ENCODE measurements around the gene RASGRF1. TPM values are rescaled to one million over a fixed set of nuclear protein-coding genes. Genes with fewer than 3 reads are reported as not detected.
"Not testable (repeated sequence)": the region's sequence is repeated elsewhere in the genome, so short reads cannot be mapped to it uniquely, and the experiment has no call there.

Gene RASGRF1
- total RNA-seq, 1 donor from 2014 or later: 2.8 TPM

DNA sequence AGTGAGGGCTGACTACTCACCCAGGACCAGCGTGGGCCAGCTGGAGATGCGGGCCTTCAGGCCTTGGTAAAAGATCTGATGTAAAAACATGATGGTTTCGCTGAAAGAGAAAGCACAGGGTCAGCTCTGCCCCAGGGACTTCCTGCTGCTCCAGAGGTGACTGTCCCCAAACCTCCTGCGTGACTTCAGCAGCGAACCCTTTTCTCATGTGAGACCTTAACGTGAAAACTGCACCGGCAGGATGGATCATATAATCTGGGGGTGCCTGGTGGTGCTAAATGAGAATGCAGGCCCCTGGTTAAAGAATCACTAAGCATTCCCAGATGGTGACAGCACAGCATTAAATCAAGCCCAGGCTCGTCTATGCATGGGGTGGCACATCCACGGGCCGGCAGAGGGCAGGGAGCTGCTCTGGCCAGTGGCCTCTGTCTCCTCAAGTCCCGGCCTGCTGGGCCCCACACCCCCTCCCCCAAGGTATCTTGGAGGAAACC, 55.4 kb downstream of the RASGRF1 start:
- no peak for DNase-seq

DNA sequence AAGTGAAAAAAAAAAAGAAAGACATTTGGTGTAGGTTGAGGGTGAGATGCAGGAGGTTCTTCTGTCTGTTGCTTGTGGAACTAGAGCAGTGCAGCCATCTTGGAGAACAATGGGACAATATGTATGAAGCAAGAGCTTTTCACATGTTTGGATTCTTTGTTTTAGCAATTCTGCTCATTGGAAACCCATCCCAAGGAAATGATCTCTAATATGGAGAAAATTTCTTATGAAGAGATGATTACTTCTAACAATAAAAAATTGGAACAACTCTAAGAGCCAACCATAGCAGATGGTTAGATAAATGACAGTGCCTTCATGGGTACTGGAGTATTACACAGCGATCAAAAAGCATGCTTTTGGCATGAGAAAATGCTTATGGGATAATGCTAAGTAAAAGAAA, 56.3 kb downstream of the RASGRF1 start:
- DNase-seq: no peak

DNA sequence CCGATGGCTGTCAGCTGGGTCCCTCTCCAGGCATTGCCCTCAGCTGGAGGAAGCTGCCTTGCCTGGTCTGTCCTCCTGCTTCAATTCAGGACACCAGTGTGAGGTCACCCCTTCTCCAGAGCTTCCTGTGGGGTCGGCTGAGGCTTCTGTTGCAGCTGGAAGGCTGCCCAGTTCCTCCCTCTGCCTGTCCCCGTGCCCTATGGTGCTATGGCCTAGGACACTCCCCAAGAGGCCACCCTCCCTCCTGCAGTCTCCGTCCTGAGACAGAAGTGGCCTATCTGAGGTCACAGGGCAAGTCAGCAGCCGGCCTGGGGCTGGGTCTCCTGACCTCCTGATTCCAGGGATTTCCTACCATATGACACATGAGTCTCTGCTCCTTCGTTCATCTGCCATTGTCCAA, 57.9 kb downstream of the RASGRF1 start:
- DNase-seq: no peak

DNA sequence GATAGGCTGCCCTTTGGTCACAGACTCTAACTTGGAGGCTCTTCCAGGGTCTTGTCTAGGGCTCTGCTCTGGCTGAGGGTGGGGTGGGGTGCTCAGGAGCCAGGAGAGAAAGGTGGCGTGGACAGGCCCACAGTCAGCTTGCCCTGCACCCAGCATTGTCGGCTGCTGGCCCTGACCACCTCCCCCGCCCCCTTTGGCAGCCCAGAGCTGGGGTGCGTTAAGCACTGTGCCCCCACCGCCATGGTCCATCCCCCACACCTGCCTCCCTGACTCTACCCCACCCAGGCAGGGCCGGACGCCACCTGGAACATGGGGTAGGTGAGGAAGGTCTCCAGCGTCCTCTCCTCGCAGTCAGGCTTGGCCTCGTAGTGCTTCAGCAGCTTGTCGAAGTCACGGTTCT, 58.8 kb downstream of the RASGRF1 start:
- DNase-seq: no peak

DNA sequence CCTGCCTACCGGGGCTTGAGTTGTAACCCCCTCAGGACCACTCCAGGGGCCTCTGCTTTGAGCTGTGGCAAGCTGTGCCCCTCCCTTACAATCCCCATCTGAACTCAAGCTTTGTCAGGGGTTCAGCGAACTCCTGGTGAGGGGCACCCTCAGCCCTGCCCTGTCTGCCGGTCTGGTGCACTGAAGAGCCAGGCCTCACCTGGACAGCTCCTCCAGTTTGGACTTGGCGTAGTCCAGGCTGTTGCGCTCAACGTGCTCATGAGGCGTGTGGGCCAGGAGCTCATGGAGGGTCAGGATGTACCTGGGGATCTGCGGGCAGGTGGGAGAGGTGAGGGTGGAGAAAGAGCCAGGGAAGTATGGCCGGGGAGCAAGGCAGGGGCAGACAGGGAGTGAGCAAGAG, 59.4 kb downstream of the RASGRF1 start:
- DNase-seq: no peak

DNA sequence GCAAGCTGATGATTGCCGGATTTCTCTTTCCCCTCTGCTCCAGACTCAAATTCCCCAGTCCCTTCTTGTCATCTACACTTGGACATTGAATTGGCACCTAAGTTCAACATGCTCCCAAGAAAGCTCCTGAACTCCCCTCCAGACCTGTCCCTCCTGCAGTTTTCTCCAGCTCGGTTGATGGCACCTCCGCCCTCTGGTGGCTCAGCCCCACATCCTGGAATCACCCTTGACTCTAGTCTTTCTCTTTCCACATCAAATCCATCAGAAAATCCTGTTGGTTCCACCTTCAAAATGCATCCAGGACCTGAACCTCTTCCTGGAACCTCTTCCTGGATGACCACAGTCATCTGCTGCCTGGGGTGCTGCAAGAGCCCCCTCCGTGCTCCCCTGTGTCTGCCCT, 60.1 kb downstream of the RASGRF1 start:
- DNase-seq: no peak

DNA sequence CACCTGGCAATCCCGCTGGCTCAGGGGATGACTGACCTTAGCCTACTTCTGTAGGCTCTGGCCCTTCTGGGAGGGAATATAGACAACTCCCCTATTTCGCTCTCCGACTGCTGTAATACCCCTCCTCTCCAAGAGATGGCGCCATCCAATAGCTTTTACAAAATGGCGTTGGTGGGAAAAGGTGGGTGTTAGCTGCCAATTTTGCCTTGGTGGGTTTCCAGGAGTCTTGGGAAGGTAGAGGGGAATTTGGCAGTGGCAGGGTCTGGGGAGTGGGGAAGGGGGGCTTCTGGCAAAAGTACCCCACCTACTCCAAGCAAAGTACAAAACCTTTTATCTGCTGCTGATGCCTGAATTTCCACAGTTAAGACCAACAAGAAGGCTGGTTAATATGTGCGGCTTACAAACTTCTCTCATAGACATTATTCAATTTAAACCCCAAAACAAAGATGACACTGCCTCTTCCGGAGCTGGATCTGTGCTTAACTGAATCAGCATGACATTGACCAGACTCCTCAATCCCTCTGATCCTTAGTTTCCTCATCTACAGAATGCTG, 62.1 kb downstream of the RASGRF1 start:
- DNase-seq: no peak

DNA sequence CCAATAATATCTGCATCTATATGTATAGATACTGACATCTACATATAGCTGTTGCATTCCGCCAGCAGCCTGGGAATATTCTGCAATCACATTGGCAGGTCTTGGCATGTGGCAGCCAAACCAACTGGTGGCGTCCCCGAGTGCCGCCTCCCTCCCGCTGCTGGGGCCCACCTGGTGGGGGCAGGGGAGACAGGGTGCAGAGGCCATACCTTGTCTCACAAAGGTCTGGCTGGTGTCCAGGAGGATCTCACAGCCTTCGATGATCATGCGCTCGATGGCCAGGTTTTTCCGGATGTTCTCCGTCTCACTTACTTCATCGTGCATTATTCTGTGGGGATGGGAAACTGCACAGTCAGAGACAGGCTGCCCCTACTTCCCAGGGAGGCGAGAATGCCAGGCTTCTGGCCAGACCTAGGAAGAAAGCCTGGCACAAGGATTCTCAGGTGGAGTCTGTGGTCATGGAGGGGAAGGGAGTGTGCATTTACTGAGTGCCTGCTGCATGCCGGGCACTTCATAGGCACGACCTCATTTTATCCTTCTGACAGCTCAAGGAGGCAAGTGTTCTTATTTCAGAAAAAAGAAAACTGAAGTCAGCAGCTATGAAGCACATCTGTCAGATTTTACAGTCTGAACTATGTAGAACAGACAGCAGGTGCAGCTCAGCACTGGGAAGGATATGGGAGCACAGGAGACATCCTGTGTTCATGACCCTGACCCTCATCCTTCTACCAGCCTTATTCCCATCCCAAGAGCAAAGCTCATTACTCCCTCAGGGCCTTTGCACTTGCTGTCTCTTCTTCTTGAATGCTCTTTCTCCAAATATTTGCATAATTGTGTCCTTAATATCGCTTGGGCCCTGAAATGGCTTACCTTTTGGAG, 62.8 kb downstream of the RASGRF1 start:
- DNase-seq: no peak

DNA sequence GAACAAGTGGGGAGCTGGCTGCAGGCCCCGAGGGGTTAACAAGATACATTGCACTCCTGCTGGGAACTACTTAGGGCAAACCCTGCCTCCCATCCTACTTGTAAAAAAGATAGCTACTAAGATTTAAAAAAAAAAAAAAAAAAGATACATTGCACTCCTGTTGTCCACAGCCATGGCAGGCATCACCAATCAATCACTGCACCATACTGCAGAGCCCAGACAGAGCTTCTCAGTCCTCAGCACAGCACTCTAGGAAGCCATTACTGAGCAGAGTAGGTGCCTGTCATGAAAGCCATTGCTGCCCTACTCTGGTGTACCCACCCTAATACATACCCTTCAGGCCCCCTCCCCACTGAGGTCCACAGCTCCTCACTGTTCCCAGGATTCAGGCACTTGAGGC, 64.8 kb downstream of the RASGRF1 start:
- no peak for DNase-seq

DNA sequence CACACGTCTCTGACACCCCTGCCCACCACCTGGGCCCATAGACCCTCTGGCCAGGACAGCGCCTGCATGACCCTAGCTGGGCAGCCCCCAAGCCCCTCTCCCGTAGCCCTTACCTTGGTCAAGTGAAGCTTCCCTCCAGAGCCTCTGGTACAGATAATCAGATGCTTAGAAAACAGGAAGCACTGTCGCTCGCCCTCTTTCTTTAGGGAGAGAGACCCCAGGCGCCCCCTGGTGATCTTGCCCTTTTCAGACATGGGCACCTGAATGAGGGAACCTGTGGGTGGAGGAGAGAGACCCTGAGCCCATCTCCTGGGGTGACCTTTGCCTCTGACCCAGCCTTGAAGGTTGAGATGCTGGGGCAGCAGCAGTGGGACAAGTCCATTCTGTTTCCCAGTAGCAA, 65.4 kb downstream of the RASGRF1 start:
- no peak for DNase-seq

DNA sequence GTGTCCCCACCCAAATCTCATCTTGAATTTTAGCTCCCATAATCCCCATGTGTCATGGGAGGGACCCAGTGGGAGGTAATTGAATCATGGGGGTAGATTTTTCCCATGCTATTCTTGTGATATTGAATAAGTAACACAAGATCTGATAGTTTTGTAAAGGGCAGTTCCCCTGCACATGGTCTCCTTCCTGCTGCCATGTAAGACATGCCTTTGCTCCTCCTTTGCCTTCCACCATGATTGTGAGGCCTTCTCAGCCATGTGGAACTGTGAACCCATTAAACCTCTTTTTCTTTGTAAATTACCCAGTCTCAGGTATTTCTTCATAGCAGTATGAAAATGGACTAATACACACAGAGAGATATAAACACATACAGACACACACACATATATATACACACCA, 66.1 kb downstream of the RASGRF1 start:
- not testable (repeated sequence) for DNase-seq

DNA sequence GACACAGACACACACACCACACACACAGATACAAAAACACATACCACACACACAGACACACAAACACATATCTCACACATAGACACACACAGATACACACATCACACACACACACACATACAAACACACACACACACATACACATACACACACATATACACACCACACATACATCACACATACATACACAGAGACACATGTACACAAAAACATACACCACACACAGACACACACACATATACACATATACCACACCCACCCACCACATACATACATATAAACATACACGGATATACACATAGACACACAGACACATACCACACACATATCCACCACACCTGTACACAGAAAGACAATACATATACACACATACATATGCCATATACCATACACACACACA, 66.7 kb downstream of the RASGRF1 start:
- no peak for DNase-seq

DNA sequence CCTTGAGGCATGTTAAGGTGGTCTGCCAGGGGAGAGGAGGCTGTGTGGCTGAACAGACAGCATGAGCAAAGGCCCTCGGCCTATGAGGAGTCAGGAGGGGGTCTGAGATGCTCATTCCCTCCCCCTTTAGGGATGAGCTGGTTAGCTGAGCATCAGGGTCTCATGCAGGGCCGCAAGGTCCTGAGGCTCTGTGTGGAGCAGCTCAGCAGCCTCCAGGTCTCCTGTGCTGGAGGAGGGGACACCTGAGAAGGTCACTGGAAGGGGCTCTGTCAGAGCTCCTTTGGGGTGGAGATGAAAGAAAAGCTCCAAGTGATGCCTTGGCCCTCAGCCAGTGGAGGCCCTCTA, 67.1 kb downstream of the RASGRF1 start:
- no peak for DNase-seq

DNA sequence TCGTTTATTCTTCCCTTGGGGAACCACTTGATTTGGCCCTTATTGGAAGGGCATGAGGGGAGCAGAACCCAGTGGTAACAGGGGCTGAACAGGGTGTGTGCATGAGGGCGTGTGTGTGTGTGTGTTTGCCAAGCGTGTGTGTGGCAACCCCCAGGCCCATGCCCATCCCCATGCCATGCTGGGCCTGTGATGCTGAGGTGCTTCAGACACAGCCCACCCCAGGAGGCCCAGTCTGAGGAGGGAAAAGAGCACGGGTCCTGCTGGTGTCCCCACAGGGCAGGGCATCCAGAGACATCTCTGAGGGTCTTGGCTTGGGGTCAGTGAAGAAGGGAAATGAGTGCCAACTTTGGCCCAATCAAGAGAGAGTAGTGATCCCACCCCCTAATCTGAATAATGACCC, 71.6 kb downstream of the RASGRF1 start:
- no peak for DNase-seq

DNA sequence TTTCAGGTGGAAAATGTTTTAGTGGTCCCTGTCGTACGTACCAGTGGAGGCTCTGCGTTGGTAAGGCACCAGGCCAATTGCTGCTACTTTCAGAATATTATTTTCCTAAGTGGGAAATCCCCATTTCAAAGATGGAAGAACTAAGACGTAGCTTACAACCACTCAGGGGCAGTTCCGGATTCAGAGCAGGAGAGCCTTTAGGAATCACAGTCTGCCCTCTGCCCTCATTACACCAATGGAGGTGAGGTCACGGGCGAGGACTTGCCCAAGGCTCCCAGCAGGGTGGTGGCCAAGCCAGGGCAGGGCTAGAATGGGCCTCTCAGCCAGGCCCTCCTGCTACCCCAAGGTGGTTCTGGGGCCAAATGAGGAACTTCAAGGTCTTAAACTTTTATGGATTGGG, 72.6 kb downstream of the RASGRF1 start:
- no peak for DNase-seq

DNA sequence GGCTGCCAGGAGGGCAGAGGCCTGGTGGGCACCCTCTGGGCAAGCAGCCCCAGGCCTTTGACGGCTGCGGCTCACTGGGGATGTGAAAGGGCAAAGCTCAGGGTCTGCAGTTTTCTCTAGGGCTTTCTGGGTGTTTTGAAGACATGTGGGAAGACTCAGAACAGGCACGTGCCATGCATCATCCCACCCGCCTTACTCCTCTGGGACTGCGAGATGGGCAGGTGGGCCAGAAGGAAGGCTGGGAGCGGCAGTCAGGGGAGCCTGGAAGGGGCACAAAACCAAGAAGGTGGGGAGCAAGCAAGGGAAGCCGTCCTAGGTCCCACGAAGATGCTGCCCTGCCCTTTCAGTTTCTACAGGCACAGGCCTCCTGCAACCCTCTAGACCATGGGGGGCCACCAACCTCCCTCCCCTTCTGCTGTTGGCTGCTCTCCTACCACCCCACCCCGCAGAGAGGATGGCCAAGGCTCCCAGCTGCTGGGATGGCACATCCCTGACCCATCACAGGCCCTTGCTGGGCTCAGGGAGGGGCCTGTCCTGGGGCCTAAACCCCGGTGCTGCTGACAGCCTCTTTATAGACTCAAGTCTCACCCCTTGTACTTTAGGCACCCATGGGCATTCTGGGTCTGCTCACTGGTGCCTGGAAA, 73.9 kb downstream of the RASGRF1 start:
- no peak for DNase-seq

DNA sequence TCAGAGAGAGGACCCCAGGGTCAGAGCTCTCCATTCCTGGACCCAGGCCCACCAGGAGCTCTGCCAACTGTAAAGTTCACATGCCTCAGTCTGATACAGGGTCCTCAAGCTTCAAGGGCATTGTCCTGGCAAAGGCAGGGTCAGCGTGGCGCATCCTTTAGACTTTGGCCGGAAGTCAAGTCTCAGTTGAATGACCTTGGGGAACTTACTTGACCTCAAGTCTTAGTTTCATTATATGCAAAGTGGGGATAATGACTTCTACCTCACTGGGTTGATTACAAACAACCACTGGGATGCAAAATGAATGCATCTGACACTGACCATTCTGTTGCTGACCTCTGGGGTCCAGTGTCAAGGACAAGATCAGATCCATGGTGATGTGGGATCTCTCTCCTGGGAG, 75.2 kb downstream of the RASGRF1 start:
- no peak for DNase-seq

DNA sequence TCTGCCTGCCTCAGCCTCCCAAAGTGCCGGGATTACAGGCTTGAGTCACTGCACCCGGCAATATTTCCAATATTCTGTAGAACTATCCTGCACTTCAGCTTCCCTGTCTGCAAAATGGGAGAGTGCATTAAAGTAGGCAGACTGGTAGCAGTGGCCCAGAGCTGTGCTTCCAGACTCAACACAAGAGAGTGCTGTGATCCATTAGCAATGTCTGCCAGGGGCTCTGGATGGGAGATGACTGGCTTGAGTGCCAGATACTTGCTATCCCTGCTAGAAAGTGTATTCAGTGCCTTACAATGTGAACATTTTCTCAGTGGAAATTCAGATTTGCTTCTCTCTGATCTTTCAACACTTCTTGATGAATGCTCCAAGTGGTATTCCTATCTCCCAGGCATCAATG, 80.3 kb downstream of the RASGRF1 start:
- no peak for DNase-seq

DNA sequence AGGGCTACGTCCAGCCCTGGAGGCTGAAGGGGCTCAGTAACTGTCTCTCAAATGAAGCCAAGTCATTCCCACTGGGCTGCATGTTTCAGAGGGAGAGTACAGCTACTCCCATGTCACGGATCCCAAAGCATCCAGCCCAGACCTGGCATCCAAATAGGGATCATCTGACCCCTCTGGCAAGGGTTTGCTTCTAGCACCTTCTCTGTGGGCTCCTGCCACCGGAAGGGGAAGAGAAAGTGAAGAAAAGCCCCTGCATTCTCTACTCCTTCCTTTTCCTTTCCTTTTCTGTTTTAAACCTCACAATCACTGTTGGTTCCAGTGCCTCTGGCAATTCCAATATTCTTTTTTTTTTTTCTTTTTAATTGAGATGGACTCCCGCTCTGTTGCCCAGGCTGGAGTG, 81.2 kb downstream of the RASGRF1 start:
- DNase-seq: no peak

DNA sequence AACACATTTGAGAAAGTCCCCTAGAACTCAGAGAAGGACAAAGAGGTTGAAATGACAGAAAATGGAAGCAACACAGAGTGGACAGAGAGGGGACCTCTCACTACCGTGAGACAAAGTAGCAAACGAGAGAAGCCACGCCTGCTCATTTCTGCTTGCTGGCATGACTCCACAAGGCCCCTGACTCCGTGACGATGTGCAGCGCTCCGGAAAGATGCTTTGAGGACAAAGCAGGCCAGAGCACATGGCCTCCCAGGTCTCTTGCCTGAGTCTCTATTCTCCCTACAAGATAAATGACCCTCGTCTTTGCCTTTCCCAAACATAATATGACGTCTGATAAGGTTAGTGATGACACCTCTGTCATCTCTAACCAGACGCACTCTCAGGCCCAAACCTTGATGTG, 81.9 kb downstream of the RASGRF1 start:
- no peak for DNase-seq

DNA sequence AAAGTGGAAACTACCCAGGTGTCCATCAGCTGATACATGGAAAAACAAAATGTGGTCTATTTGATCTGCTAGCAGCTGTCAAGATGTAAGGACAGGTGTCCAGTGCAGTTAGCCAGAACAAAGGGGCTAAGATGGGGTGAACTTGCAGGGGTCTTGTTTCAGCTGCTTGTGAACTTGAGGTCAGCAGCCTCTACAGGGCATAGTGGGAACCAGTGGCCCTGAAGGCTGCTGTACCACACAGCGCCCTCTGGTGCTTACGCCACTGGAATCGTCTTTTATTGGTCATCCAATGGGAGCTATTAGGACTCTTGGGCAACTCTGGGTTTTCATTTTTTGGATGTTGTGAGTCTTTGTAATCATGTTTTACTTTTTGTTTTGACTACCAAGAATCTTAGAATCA, 83.5 kb downstream of the RASGRF1 start:
- no peak for DNase-seq

DNA sequence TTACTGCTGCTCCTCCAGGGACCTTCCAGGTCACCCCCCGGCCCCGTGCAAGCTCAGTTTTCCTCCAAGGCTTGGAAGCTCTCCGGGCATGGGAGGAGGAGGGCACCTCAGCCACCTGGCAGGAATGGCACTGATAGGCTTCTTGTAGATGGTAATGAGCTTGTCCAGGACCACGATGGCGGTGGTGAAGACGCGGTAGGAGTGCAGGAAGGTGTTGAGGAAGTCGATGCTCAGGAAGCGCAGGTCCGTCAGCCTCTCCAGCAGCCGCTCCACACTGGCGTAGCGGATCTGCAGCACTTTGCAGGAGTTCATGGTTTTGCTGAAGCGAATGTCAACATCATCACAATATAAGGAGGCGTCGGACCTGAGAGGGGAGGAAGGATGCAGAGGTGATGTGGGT, 84.5 kb downstream of the RASGRF1 start:
- no peak for DNase-seq

DNA sequence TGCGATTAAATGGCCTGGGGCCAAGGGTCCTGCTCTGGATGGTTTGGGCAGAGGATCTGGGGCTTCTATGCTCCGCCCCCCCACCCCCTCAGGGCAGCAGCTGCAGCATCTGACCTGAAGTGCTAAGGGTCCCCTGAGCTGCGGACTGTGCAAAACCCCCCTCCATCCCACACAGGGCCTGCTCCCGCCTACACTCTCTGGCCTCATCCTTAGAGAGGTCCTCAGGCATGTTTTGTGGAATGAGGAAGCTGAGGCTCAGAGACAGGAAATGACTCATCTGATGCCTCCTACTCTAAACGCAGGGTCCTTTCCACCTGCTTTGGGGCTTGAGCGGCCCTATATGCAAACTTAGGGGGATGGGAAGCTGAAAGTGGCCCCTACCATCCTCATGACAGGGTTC, 86.2 kb downstream of the RASGRF1 start:
- no peak for DNase-seq

DNA sequence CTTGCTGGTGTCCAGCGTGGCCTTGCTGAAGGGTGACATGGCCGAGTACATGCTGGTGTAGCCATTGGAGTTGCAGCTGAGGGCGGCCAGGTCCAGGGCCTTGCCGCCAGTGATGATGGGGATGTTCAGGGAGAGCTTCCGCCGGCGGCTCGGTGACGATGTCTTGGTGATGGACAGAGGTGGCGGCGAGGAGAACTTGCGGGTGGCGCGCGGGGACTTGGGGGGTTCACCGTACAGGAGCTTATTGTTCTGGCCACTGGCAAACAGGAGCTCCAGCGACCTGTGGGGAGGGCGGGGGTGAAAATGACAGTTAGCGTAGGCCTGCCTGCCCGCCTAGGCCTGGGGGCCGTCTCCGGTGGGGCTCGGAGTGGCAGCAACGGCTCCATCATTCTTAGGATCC, 86.7 kb downstream of the RASGRF1 start:
- no peak for DNase-seq

All from occipital lobe (tissue), 2 donors.